22Rv1 (cell line): ENCODE data around the gene P2RY8.

Experiments
- CTCF ChIP-seq: fragments of 450-650 bp; IDR thresholded peaks from 2 replicates; pipeline ENCODE4 v1.5.1; 2017; ENCODE audit warnings: mild to moderate bottlenecking
- ZFX ChIP-seq: fragments of 450-650 bp; IDR thresholded peaks from 2 replicates; pipeline ENCODE4 v1.6.1; 2017; ENCODE audit warnings: antibody characterized with exemption, borderline replicate concordance

GRCh38 chrX:1434871-1435240 lies 102.1 kb downstream of the P2RY8 start:
- TF ChIP-seq CTCF (no peak), ZFX (no peak)
